Ectodermal cell (in vitro differentiated cells): ENCODE data around the gene ZDHHC4.
"Not testable (repeated sequence)": the region's sequence is repeated elsewhere in the genome, so short reads cannot be mapped to it uniquely, and the experiment has no call there.

Experiments used
- H3K27ac ChIP-seq: 2 replicates; pipeline ENCODE4 v1.7.0; 2013; ENCODE audit warnings: mild to moderate bottlenecking, low read depth, low read length; ENCODE audit not compliant: insufficient read depth, poor library complexity, severe bottlenecking
- H3K27me3 ChIP-seq: 2 replicates; pipeline ENCODE4 v1.7.0; 2013; ENCODE audit warnings: mild to moderate bottlenecking, low read length; ENCODE audit not compliant: insufficient read depth, control insufficient read depth, poor library complexity, severe bottlenecking
- H3K36me3 ChIP-seq: one replicate; pipeline ENCODE4 v1.7.0; 2013; ENCODE audit warnings: low read length; ENCODE audit not compliant: control insufficient read depth, insufficient read depth
- H3K4me1 ChIP-seq: one replicate; pipeline ENCODE4 v1.7.0; 2013; ENCODE audit warnings: low read length; ENCODE audit not compliant: control insufficient read depth, insufficient read depth
- H3K4me3 ChIP-seq: 2 replicates; pipeline ENCODE4 v1.7.0; 2013; ENCODE audit warnings: low read depth, low read length, control low read depth; ENCODE audit not compliant: insufficient read depth
- H3K9me3 ChIP-seq: 2 replicates; pipeline ENCODE4 v1.7.0; 2013; ENCODE audit warnings: mild to moderate bottlenecking, low read length, moderate library complexity; ENCODE audit not compliant: control insufficient read depth
- WGBS, 2 experiments: methylation state at CpG; one replicate each; pipeline ENCODE4 v1.1.7; 2013; ENCODE audit warnings: missing lambda C conversion rate in 2 of 2; 5-methylcytosine and 5-hydroxymethylcytosine counted together

The ZDHHC4 gene

DNA sequence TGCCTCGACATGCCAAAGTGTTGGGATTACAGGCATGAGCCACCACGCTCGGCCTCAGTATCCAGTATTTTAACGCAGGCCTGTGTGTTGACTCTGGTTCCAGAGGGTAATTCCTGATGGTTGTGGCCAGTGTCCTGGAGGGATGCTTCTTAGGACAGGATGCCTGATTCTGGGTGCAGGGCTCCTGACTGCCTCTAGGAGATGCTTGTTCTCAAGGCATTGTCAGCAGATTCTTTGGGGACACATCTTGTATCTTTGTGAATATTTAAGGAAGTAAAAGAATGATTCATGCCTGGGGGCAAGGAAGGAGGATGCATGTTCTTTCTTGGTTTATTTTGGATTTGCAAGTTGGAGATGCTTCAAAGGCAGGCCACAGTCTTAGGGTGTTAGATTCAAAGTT lies 2.2 kb downstream of the ZDHHC4 start:
- 92 to 94% methylated on average over 4 of the region's 4 CpGs for WGBS, 2 experiments
- no peak overlapping the region for H3K4me3 ChIP-seq
- H3K36me3 ChIP-seq: peaks cover 29% of the 10 kb centered on the region
- H3K9me3 ChIP-seq: no peaks in the 10 kb centered on the region
- H3K27me3 ChIP-seq: no peaks in the 10 kb centered on the region
- H3K4me1 ChIP-seq: no peaks in the 10 kb centered on the region
- H3K27ac ChIP-seq: no peak overlapping the region

DNA sequence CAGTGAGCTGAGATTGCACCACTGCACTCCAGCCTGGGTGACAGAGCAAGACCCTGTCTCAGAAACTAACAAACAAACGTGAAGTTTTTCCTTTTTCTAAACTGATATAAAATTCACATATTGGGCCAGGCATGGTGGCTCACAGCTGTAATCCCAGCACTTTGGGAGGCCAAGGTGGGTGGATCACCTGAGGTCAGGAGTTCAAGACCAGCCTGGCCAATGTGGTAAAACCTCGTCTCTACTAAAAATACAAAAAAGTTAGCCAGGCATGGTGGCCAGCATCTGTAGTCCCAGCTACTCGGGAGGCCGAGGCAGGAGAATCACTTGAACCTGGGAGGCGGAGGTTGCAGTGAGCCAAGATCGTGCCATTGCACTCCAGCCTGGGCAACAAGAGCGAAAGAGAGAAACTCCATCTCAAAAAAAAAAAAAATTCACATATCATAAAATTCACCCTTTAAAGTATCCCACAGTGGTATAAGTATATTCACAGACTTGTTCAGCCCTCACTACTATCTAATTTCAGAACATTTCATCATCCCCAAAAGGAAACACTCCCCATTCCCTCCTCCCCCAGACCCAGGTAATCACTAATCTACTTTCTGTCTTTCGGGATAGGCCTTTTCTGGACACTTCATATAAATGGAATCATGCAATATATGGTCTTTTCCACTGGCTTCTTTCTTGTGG lies 8.6 kb downstream of the ZDHHC4 start:
- not testable (repeated sequence) for H3K9me3 ChIP-seq, H3K4me3 ChIP-seq, H3K27me3 ChIP-seq, H3K4me1 ChIP-seq, H3K27ac ChIP-seq
- H3K36me3 ChIP-seq: peaks cover 41% of the 10 kb centered on the region
- WGBS, 2 experiments: 92 to 93% methylated on average over 8 of the region's 8 CpGs

DNA sequence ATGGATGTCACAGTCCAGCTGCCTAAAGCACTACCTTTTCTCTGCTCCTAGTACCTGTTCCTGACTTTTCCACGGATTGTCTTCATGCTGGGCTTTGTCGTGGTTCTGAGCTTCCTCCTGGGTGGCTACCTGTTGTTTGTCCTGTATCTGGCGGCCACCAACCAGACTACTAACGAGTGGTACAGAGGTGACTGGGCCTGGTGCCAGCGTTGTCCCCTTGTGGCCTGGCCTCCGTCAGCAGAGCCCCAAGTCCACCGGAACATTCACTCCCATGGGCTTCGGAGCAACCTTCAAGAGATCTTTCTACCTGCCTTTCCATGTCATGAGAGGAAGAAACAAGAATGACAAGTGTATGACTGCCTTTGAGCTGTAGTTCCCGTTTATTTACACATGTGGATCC lies 11.3 kb downstream of the ZDHHC4 start:
- H3K27me3 ChIP-seq: no peaks in the 10 kb centered on the region
- H3K4me1 ChIP-seq: no peaks in the 10 kb centered on the region
- no peak overlapping the region for H3K4me3 ChIP-seq
- WGBS, 2 experiments: 94 to 96% methylated on average over 9 of the region's 9 CpGs
- H3K36me3 ChIP-seq: peaks cover 26% of the 10 kb centered on the region
- no peak overlapping the region for H3K27ac ChIP-seq
- no peaks in the 10 kb centered on the region for H3K9me3 ChIP-seq

DNA sequence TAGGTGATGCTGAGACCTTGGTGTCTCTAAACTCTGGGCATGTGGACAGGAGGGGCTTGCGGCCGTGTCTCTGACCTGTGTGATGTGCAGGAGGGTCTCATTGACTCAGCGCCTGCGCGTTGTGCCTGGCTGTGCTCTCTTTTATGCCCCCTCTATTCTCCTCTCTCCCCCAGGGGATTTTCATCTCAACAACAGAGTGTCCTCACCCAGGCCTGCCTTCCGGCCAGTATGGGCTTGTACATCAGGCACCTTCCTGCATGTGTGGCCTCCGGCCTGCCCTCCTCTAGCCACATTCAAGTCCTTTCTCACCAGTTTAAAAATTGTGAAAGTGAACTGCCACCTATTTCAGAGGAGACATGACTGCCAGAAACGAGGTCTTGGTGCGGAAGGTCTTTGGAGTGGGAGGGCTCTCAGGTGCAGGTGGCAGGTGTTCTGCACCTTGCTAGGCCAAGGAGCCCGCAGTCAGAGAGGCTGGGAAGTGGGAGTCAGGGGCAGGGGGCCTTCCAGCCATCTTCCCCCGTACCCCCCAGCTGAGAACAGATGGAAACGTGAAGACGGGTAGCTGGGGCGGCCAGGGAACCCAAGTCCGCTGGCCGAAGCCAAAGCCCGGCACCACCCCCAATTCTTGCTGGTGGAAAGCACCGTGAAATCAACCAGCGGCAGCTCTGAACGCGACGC lies 12.0 kb downstream of the ZDHHC4 start:
- H3K36me3 ChIP-seq: peaks cover 31% of the 10 kb centered on the region
- H3K9me3 ChIP-seq: no peaks in the 10 kb centered on the region
- whole genome bisulfite sequencing, 2 experiments: 52 to 55% methylated on average over 22 of the region's 22 CpGs
- H3K4me1 ChIP-seq: no peaks in the 10 kb centered on the region
- no peak overlapping the region for H3K4me3 ChIP-seq
- H3K27ac ChIP-seq: no peak overlapping the region
- no peaks in the 10 kb centered on the region for H3K27me3 ChIP-seq

DNA sequence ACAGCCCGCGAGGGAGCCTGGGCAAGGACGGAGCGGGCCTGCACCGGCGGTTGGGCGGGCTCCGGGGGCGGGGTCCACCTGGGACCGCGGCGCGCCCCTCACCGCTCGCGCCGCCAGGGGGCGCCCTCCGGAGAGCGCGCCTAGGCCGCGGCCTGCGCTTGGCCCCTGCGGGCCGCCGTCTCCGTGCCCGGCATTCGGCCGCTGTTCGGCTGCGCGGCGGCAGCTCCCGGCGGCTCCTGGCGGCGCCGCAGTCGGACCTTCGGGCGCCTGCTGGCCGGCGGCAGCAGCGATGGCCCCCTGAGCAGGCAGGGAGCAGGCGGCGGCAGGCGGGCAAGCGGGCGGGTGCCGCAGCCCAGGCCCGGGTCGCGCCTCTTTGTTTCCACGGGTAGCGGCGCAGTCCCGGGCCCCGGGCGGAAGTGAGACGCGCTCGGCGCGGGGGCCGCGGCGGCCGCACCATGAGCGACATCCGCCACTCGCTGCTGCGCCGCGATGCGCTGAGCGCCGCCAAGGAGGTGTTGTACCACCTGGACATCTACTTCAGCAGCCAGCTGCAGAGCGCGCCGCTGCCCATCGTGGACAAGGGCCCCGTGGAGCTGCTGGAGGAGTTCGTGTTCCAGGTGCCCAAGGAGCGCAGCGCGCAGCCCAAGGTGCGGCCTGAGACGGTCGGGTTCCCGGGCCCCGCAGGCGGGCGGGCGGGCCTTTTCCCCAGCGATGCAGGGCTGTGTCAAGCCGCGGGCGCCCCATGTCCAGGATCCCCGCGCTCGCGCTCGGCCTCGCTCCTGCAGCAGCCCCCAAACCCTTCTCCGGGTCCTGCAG lies 12.8 kb downstream of the ZDHHC4 start, which contains the start of gene INTS15:
INTS15 (plus strand) TSS at position 193 of the 816 bp plus-strand sequence; CDS start at position 456, 263 bp downstream.
- Histone ChIP-seq H3K9me3 (no peaks in the 10 kb centered on the region), H3K4me1 (no peaks in the 10 kb centered on the region), H3K27ac (peak within 1 kb of the TSS; percentile 56), H3K4me3 (peak within 1 kb of the TSS; percentile 83), H3K36me3 (peaks cover 30% of the 10 kb centered on the region), H3K27me3 (no peaks in the 10 kb centered on the region)
- 0% methylated on average over 107 of the region's 107 CpGs for whole genome bisulfite sequencing, 2 experiments

DNA sequence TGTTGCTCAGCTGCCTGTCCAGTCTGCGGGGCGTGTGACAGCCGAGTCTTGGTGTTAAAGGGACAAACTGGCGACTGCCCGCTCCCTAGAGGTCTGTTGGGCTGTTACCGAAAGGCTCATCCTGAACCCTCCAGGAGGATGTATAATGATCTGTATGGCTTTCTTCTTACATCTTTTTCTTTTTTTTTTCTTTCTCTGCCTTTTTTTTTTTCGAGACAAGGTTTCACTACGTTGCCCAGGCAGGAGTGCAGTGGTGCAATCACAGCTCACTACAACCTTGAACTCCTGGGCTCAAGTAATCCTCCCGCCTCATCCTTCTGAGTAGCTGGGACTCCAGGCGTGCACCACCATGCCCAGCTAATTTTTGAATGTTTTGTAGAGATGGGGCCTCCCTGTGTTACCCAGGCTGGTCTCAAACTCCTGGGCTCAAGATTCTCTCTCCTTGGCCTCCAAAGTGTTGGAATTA lies 13.4 kb downstream of the ZDHHC4 start:
- 19 to 22% methylated on average over 10 of the region's 10 CpGs for WGBS, 2 experiments
- H3K9me3 ChIP-seq: no peaks in the 10 kb centered on the region
- H3K4me1 ChIP-seq: no peaks in the 10 kb centered on the region
- H3K27me3 ChIP-seq: no peaks in the 10 kb centered on the region
- peaks cover 27% of the 10 kb centered on the region for H3K36me3 ChIP-seq
- H3K4me3 ChIP-seq: peak overlapping the region; percentile 83
- no peak overlapping the region for H3K27ac ChIP-seq

DNA sequence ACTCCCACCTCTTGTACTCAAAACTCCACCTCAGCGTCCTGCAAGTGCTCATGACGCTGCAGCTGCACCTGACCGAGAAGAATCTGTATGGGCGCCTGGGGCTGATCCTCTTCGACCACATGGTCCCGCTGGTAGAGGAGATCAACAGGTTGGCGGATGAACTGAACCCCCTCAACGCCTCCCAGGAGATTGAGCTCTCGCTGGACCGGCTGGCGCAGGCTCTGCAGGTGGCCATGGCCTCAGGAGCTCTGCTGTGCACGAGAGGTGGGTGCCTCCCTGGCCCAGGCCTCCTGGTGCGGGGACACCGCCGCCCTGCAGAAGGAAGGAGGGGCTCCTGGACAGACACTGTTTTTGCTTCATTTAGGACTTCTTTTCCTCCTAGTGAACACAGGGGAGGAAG lies 22.8 kb downstream of the ZDHHC4 start:
- Histone ChIP-seq H3K4me3 (no peak overlapping the region), H3K36me3 (peaks cover 36% of the 10 kb centered on the region)
- 95 to 97% methylated on average over 15 of the region's 15 CpGs for WGBS, 2 experiments

DNA sequence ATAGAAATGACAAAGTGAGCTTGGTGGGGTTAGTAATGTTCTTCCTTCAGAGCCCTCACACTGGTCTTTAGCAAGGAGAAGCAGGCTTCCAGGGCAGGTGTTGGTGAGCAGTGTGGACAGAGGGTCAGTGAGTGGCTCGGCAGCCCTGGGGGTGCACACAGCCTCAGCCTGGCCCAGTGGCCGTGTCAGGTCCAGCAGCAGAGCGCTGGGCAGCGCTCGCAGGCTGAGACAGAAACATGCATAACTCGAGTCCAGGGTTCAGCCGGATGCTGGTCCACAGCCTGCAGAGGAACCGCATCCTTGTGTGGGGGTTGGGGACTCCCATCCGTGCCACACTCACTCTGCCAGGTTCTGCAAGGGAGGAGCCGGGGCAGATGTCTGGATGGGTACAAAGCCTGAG lies 27.2 kb downstream of the ZDHHC4 start:
- Histone ChIP-seq H3K4me1 (no peaks in the 10 kb centered on the region), H3K4me3 (no peak overlapping the region), H3K36me3 (peaks cover 20% of the 10 kb centered on the region), H3K27ac (no peak overlapping the region), H3K9me3 (no peaks in the 10 kb centered on the region), H3K27me3 (no peaks in the 10 kb centered on the region)
- 93% methylated on average over 10 of the region's 10 CpGs for WGBS, 2 experiments

More for the DNA sequence above, 22.8 kb downstream of the ZDHHC4 start:
- no peaks in the 10 kb centered on the region for H3K9me3 ChIP-seq
- H3K27me3 ChIP-seq: no peaks in the 10 kb centered on the region
- H3K27ac ChIP-seq: no peak overlapping the region
- H3K4me1 ChIP-seq: no peaks in the 10 kb centered on the region

DNA sequence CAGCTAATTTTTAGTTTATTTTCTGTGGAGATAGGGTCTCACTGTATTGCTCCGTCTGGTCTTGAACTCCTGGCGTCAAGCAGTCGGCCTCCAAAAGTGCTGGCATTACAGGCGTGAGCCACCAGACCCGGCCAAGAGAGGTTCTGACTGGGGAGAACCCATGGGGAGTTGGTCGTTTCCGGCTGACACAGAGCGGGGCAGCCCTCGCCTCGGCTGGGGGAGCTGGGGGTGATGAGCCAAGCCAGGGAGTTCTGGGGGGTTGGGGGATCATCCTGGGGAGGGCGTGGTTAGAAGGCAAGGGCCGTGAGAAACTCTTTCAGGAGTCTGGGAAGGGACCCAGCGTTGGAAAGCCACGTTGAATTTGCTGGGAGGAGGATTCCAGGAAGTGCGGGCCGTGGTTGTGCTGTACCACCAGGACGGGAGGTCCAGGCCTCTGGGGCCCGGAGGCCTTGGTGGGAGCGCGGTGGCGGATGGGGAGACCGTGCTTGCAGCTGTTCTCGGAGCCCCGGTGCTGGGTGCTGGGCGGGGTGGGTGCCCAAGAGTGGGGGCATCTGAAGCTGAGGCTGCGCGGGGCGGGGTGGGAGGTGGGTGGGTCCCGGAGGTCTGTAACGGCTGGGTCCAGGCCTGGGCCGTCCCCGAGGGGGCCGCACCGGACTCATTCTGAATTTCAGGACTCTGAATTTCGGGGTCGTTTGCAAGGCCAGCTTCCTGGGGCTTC lies 29.8 kb downstream of the ZDHHC4 start:
- Histone ChIP-seq H3K4me1 (no peaks in the 10 kb centered on the region), H3K9me3 (no peaks in the 10 kb centered on the region), H3K27me3 (no peaks in the 10 kb centered on the region), H3K4me3 (no peak overlapping the region), H3K27ac (no peak overlapping the region), H3K36me3 (peaks cover 11% of the 10 kb centered on the region)
- WGBS, 2 experiments: 94 to 96% methylated on average over 36 of the region's 36 CpGs
